GM23248 (cell line): ENCODE results near the gene PSMD3.

ENCODE experiments used
- EZH2 ChIP-seq: fragments of 200-600 bp; sonication (generic); IDR thresholded peaks from 2 replicates; pipeline ENCODE4 v1.6.1; 2018; ENCODE audit warnings: antibody characterized with exemption, mild to moderate bottlenecking; ENCODE audit not compliant: insufficient read depth, poor library complexity, severe bottlenecking
- EZH2phosphoT487 ChIP-seq: fragments of 200-600 bp; sonication (generic); IDR thresholded peaks from 2 replicates; pipeline ENCODE4 v1.6.1; 2018; ENCODE audit warnings: antibody characterized with exemption, moderate library complexity, mild to moderate bottlenecking, low read depth; ENCODE audit not compliant: insufficient read depth

GRCh38 chr17:40023590-40024292 is 43.1 kb downstream of the PSMD3 start:
- TF ChIP-seq EZH2: no peak
- no peak for TF ChIP-seq EZH2phosphoT487
